Endothelial cell of umbilical vein (primary cell): ENCODE results near the gene BRWD1.

Experiments
- EZH2 ChIP-seq: IDR thresholded peaks from 2 replicates; pipeline ENCODE4 v1.6.1; 2012; ENCODE audit warnings: borderline replicate concordance, low read depth, mild to moderate bottlenecking, moderate library complexity, low read length, inconsistent platforms; ENCODE audit not compliant: severe bottlenecking
- FOS ChIP-seq: IDR thresholded peaks from 2 replicates; pipeline ENCODE4 v1.6.1; 2011; ENCODE audit warnings: mild to moderate bottlenecking, low read length, moderate library complexity, borderline replicate concordance; ENCODE audit not compliant: insufficient read depth
- GATA2 ChIP-seq: IDR thresholded peaks from 2 replicates; pipeline ENCODE4 v1.7.0; 2011; ENCODE audit warnings: low read depth, mild to moderate bottlenecking, moderate library complexity, mixed read lengths, low read length; ENCODE audit not compliant: insufficient read length, insufficient read depth
- JUN ChIP-seq: IDR thresholded peaks from 2 replicates; pipeline ENCODE4 v1.6.1; 2011; ENCODE audit warnings: borderline replicate concordance, low read depth; ENCODE audit not compliant: insufficient read length, insufficient read depth
- MAX ChIP-seq: IDR thresholded peaks from 2 replicates; pipeline ENCODE4 v1.6.1; 2011; ENCODE audit not compliant: insufficient read depth, insufficient read length
- MYC ChIP-seq: IDR thresholded peaks from one replicate; pipeline ENCODE4 v1.6.1; 2011; ENCODE audit warnings: mild to moderate bottlenecking, low read depth, low read length
- POLR2A ChIP-seq: IDR thresholded peaks from 2 replicates; pipeline ENCODE4 v1.6.1; 2012; ENCODE audit warnings: low read depth, mild to moderate bottlenecking, control low read depth, low read length
- POLR2AphosphoS5 ChIP-seq: IDR thresholded peaks from 2 replicates; pipeline ENCODE4 v1.6.1; 2012; ENCODE audit warnings: low read depth, mild to moderate bottlenecking, control low read depth, low read length, moderate library complexity; ENCODE audit not compliant: insufficient read depth
- TF ChIP-seq, protein P1 (sequence below), 2 donors: IDR thresholded peaks; 1 replicate in 1 of 2; 2 replicates in 1 of 2; pipeline ENCODE4 v1.5.1; 2011; ENCODE audit warnings: low read length in 2 of 2, mild to moderate bottlenecking in 2 of 2, moderate library complexity in 2 of 2, control low read depth in 1 of 2, inconsistent platforms in 1 of 2, low read depth in 1 of 2; ENCODE audit not compliant: insufficient read depth in 1 of 2; ENCODE audit errors: extremely low read depth in 1 of 2

DNA sequence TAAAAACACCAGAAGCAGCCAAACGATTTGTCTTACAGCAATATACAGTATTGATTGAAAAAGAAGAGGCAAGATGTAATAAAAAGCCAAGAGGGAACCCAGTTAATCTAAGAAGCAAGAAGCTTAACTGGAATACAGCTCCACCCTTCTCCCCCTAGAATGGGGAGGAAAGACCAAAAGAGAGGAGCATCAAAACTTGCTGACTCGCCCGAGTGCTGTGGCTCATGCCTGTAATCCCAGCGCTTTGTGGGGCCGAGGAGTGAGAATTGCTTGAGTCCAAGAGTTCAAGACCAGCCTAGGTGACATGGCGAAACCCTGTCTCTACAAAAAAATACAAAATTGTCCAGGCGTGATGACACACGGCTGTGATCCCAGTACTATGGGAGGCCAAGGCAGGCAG is 32.2 kb downstream of the BRWD1 start:
- TF ChIP-seq, protein P1, sequence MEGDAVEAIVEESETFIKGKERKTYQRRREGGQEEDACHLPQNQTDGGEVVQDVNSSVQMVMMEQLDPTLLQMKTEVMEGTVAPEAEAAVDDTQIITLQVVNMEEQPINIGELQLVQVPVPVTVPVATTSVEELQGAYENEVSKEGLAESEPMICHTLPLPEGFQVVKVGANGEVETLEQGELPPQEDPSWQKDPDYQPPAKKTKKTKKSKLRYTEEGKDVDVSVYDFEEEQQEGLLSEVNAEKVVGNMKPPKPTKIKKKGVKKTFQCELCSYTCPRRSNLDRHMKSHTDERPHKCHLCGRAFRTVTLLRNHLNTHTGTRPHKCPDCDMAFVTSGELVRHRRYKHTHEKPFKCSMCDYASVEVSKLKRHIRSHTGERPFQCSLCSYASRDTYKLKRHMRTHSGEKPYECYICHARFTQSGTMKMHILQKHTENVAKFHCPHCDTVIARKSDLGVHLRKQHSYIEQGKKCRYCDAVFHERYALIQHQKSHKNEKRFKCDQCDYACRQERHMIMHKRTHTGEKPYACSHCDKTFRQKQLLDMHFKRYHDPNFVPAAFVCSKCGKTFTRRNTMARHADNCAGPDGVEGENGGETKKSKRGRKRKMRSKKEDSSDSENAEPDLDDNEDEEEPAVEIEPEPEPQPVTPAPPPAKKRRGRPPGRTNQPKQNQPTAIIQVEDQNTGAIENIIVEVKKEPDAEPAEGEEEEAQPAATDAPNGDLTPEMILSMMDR (IDR thresholded peaks at IDR 0.05; ENCODE audit: extremely low read depth in 1 of 2, insufficient read depth in 1 of 2, low read depth in 1 of 2, low read length in 2 of 2): no peak
- TF ChIP-seq EZH2: no peak
- TF ChIP-seq POLR2A: no peak
- TF ChIP-seq MAX: no peak
- no peak for TF ChIP-seq POLR2AphosphoS5
- no peak for TF ChIP-seq FOS
- TF ChIP-seq JUN: no peak
- no peak for TF ChIP-seq GATA2
- no peak for TF ChIP-seq MYC
